HEK293 (cell line): ENCODE data around the gene DCHS1.

Source experiments
- BCL6B ChIP-seq: fragments of 450-650 bp; formaldehyde crosslinking; IDR thresholded peaks from 2 replicates; pipeline ENCODE4 v1.5.1; 2017; ENCODE audit warnings: missing biosample characterization, missing genetic modification characterization
- ELK4 ChIP-seq: IDR thresholded peaks from 2 replicates; pipeline ENCODE4 v1.6.1; 2011; ENCODE audit warnings: mild to moderate bottlenecking, low read depth, low read length, borderline replicate concordance
- GLIS1 ChIP-seq: fragments of 450-650 bp; formaldehyde crosslinking; IDR thresholded peaks from 2 replicates; pipeline ENCODE4 v1.5.1; 2016; ENCODE audit warnings: missing biosample characterization, missing genetic modification characterization
- HOXD13 ChIP-seq: sonication (generic); formaldehyde crosslinking; IDR thresholded peaks from 2 replicates; pipeline ENCODE4 v1.8.0; 2022; ENCODE audit warnings: missing genetic modification reagents, borderline replicate concordance
- KLF7 ChIP-seq: fragments of 450-650 bp; formaldehyde crosslinking; IDR thresholded peaks from 2 replicates; pipeline ENCODE4 v1.5.1; 2016; ENCODE audit warnings: missing biosample characterization, missing genetic modification characterization, borderline replicate concordance
- MYNN ChIP-seq: fragments of 450-650 bp; formaldehyde crosslinking; IDR thresholded peaks from 2 replicates; pipeline ENCODE4 v1.5.1; 2016; ENCODE audit warnings: missing biosample characterization, missing genetic modification characterization, borderline replicate concordance
- PRDM1 ChIP-seq: fragments of 450-650 bp; formaldehyde crosslinking; IDR thresholded peaks from 2 replicates; pipeline ENCODE4; 2016; ENCODE audit warnings: missing biosample characterization, missing genetic modification characterization
- PRDM4 ChIP-seq: fragments of 450-650 bp; formaldehyde crosslinking; IDR thresholded peaks from 2 replicates; pipeline ENCODE4 v1.5.1; 2017; ENCODE audit warnings: missing biosample characterization, missing genetic modification characterization
- TRIM28 ChIP-seq: IDR thresholded peaks from 2 replicates; pipeline ENCODE4 v1.6.1; 2011; ENCODE audit warnings: low read length, control low read depth, borderline replicate concordance
- ZBTB11 ChIP-seq: fragments of 450-650 bp; formaldehyde crosslinking; conservative IDR thresholded peaks from 2 replicates; pipeline ENCODE4 v1.5.1; 2016; ENCODE audit warnings: low read depth, missing biosample characterization, missing genetic modification characterization
- ZBTB17 ChIP-seq: fragments of 450-650 bp; formaldehyde crosslinking; IDR thresholded peaks from 2 replicates; pipeline ENCODE4 v1.5.1; 2016; ENCODE audit warnings: missing biosample characterization, missing genetic modification characterization
- ZBTB20 ChIP-seq: fragments of 450-650 bp; formaldehyde crosslinking; IDR thresholded peaks from 2 replicates; pipeline ENCODE4 v1.5.1; 2016; ENCODE audit warnings: missing biosample characterization, missing genetic modification characterization
- ZBTB48 ChIP-seq: fragments of 450-650 bp; formaldehyde crosslinking; IDR thresholded peaks from 2 replicates; pipeline ENCODE4 v1.5.1; 2016; ENCODE audit warnings: missing biosample characterization, missing genetic modification characterization
- ZFP3 ChIP-seq: fragments of 450-650 bp; formaldehyde crosslinking; IDR thresholded peaks from 2 replicates; pipeline ENCODE4 v1.5.1; 2016; ENCODE audit warnings: low read depth, missing biosample characterization, missing genetic modification characterization
- ZNF214 ChIP-seq: fragments of 450-650 bp; formaldehyde crosslinking; IDR thresholded peaks from 2 replicates; pipeline ENCODE4 v1.5.1; 2017; ENCODE audit warnings: missing biosample characterization, mild to moderate bottlenecking, missing genetic modification characterization, borderline replicate concordance
- ZNF23 ChIP-seq: fragments of 450-650 bp; formaldehyde crosslinking; IDR thresholded peaks from 2 replicates; pipeline ENCODE4 v1.5.1; 2016; ENCODE audit warnings: missing biosample characterization, missing genetic modification characterization, borderline replicate concordance
- ZNF280D ChIP-seq: fragments of 450-650 bp; formaldehyde crosslinking; IDR thresholded peaks from 2 replicates; pipeline ENCODE4 v1.5.1; 2016; ENCODE audit warnings: missing biosample characterization, missing genetic modification characterization
- ZNF335 ChIP-seq: fragments of 450-650 bp; formaldehyde crosslinking; conservative IDR thresholded peaks from 2 replicates; pipeline ENCODE4 v1.5.1; 2016; ENCODE audit warnings: missing biosample characterization, missing genetic modification characterization
- ZNF394 ChIP-seq: fragments of 450-650 bp; formaldehyde crosslinking; IDR thresholded peaks from 2 replicates; pipeline ENCODE4 v1.5.1; 2016; ENCODE audit warnings: missing biosample characterization, missing genetic modification characterization, mild to moderate bottlenecking, moderate library complexity, borderline replicate concordance
- ZNF404 ChIP-seq: fragments of 450-650 bp; formaldehyde crosslinking; IDR thresholded peaks from 2 replicates; pipeline ENCODE4 v1.5.1; 2017; ENCODE audit warnings: missing biosample characterization, missing genetic modification characterization
- ZNF48 ChIP-seq: fragments of 450-650 bp; formaldehyde crosslinking; IDR thresholded peaks from 2 replicates; pipeline ENCODE4 v1.5.1; 2016; ENCODE audit warnings: missing biosample characterization, missing genetic modification characterization
- ZNF544 ChIP-seq: fragments of 450-650 bp; formaldehyde crosslinking; IDR thresholded peaks from 2 replicates; pipeline ENCODE4 v1.5.0; 2017; ENCODE audit warnings: missing biosample characterization, missing genetic modification characterization
- ZNF548 ChIP-seq: fragments of 450-650 bp; formaldehyde crosslinking; IDR thresholded peaks from 2 replicates; pipeline ENCODE4 v1.5.1; 2016; ENCODE audit warnings: missing biosample characterization, missing genetic modification characterization
- ZNF777 ChIP-seq: fragments of 450-650 bp; formaldehyde crosslinking; IDR thresholded peaks from 2 replicates; pipeline ENCODE4 v1.5.1; 2017; ENCODE audit warnings: missing biosample characterization, missing genetic modification characterization, borderline replicate concordance
- ZNF830 ChIP-seq: fragments of 450-650 bp; IDR thresholded peaks from 2 replicates; pipeline ENCODE4 v1.5.0; 2018; ENCODE audit warnings: missing biosample characterization, missing genetic modification characterization, low read depth, mild to moderate bottlenecking, moderate library complexity
- TF ChIP-seq, protein P1 (sequence below): fragments of 450-650 bp; formaldehyde crosslinking; IDR thresholded peaks from 2 replicates; pipeline ENCODE4 v1.5.1; 2016; ENCODE audit warnings: missing biosample characterization, missing genetic modification characterization

Gene DCHS1

GRCh38 chr11:6604081-6604626, 51.5 kb downstream of the DCHS1 start (continued):
- TF ChIP-seq MYNN (tag by site-specific recombination) (0 out of 2 replicates have a peak, but pooled peaks have one; percentile 41), ZNF544 (tag by site-specific recombination) (no peak), BCL6B (tag by site-specific recombination) (no peak), ZNF830 (tag by site-specific recombination) (no peak), HOXD13 (no peak), ZNF548 (tag by site-specific recombination) (no peak), ZNF777 (tag by site-specific recombination) (no peak), ELK4 (no peak), PRDM1 (no peak), ZFP3 (tag by site-specific recombination) (no peak), ZNF404 (tag by site-specific recombination) (no peak), ZNF214 (tag by site-specific recombination) (no peak), KLF7 (tag by site-specific recombination) (no peak), ZNF335 (tag by site-specific recombination) (peak; percentile 49), ZNF23 (tag by site-specific recombination) (no peak), PRDM4 (tag by site-specific recombination) (peak; percentile 31; the same call in 1 of the 2 replicates), GLIS1 (tag by site-specific recombination) (peak; percentile 52), ZBTB17 (tag by site-specific recombination) (peak; percentile 54), ZNF280D (tag by site-specific recombination) (no peak), ZNF394 (tag by site-specific recombination) (no peak), TRIM28 (peak; percentile 65; the same call in 1 of the 2 replicates), ZNF48 (tag by site-specific recombination) (no peak), ZBTB48 (0 out of 2 replicates have a peak, but pooled peaks have one; percentile 66), ZBTB20 (tag by site-specific recombination) (peak; percentile 90), ZBTB11 (tag by site-specific recombination) (no peak)
- TF ChIP-seq, protein P1, sequence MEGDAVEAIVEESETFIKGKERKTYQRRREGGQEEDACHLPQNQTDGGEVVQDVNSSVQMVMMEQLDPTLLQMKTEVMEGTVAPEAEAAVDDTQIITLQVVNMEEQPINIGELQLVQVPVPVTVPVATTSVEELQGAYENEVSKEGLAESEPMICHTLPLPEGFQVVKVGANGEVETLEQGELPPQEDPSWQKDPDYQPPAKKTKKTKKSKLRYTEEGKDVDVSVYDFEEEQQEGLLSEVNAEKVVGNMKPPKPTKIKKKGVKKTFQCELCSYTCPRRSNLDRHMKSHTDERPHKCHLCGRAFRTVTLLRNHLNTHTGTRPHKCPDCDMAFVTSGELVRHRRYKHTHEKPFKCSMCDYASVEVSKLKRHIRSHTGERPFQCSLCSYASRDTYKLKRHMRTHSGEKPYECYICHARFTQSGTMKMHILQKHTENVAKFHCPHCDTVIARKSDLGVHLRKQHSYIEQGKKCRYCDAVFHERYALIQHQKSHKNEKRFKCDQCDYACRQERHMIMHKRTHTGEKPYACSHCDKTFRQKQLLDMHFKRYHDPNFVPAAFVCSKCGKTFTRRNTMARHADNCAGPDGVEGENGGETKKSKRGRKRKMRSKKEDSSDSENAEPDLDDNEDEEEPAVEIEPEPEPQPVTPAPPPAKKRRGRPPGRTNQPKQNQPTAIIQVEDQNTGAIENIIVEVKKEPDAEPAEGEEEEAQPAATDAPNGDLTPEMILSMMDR (tag by site-specific recombination): peak; percentile 67; the same call in 1 of the 2 replicates
- TF ChIP-seq, all 188 proteins: peak for 10
